Body of pancreas (tissue), 4 donors: Measurements from ENCODE around the gene CDKL1. TPM values are rescaled to one million over a fixed set of nuclear protein-coding genes. Genes with fewer than 3 reads are reported as not detected.

Experiments
- ATAC-seq: fragments of 150-250 bp; one replicate; pipeline ENCODE4 v1.9.1; 2016
- DNase-seq, 4 donors: peaks; one replicate each; pipeline ENCODE4 v3.0.0-alpha.2; 2019
- H3K27ac ChIP-seq, 4 donors: fragments of 200-600 bp; sonication (generic); 1 replicate in 3 of 4; 2 replicates in 1 of 4; pipeline versions ENCODE4 v1.5.1 to v1.6.1; 2016 to 2019; ENCODE audit warnings: mild to moderate bottlenecking in 1 of 4, mixed read lengths in 1 of 4, moderate library complexity in 1 of 4
- H3K27me3 ChIP-seq, 2 donors: fragments of 200-600 bp; sonication (generic); one replicate each; pipeline ENCODE4 v1.6.0; 2016; ENCODE audit warnings: mild to moderate bottlenecking in 1 of 2
- H3K36me3 ChIP-seq, 2 donors: fragments of 200-600 bp; sonication (generic); replicated peaks in 1 of 2; 2 replicates each; pipeline ENCODE4 v1.5.1; 2016; ENCODE audit warnings: low read depth in 2 of 2; ENCODE audit not compliant: insufficient read depth in 1 of 2
- H3K4me1 ChIP-seq: fragments of 200-600 bp; sonication (generic); one replicate; pipeline ENCODE4 v1.6.0; 2016
- H3K4me3 ChIP-seq, 2 donors: fragments of 200-600 bp; sonication (generic); 1 replicate in 1 of 2; 2 replicates in 1 of 2; pipeline ENCODE4 v1.5.1; 2016 to 2019
- H3K9me3 ChIP-seq, 3 donors: fragments of 200-600 bp; sonication (generic); 1 replicate in 2 of 3; 2 replicates in 1 of 3; pipeline ENCODE4 v1.5.1; 2016
- CTCF ChIP-seq, 7 experiments: fragments of 450-650 bp in 4 of 7; fragments of 200-600 bp in 3 of 7; sonication (generic) in 3 of 7; IDR thresholded peaks; one replicate each; pipeline ENCODE4 v1.5.1; 2016 to 2019; ENCODE audit warnings: antibody characterized with exemption in 7 of 7
- POLR2A ChIP-seq, 3 donors: fragments of 450-650 bp; IDR thresholded peaks; one replicate each; pipeline ENCODE4 v1.6.1; 2016; ENCODE audit warnings: antibody characterized with exemption in 3 of 3, mild to moderate bottlenecking in 2 of 3
- WGBS, 2 donors: methylation state at CpG; one replicate each; pipeline ENCODE4 v1.1.5; 2017; 5-methylcytosine and 5-hydroxymethylcytosine counted together
- intact Hi-C: fragments of 100-400 bp; cut with DNase I; formaldehyde crosslinking; loops from one replicate; pipeline ENCODE4 v1.15.1; 2023
- total RNA-seq, 2 donors: library from RNA; depleted of rRNA; stranded (reverse); fragments of >200 nt; gene quantifications; one replicate each; pipeline ENCODE4 v1.1.0, GENCODE V29; 2016

Gene CDKL1
- total RNA-seq, 2 donors from 2014 or later = 6.2 to 7.3 TPM

GRCh38 chr14:50348933-50349332 is 47.7 kb downstream of the CDKL1 start:
- no peak overlapping the region for H3K27ac ChIP-seq
- no peak overlapping the region for H3K4me3 ChIP-seq
- H3K9me3 ChIP-seq = no peaks in the 10 kb centered on the region
- DNase-seq = no peak
- no peaks in the 10 kb centered on the region for H3K27me3 ChIP-seq
- no peaks in the 10 kb centered on the region for H3K36me3 ChIP-seq
- H3K4me1 ChIP-seq = peaks cover 5% of the 10 kb centered on the region
- intact Hi-C loops = no loop called here
- no peak for ATAC-seq
- no peak for TF ChIP-seq POLR2A (IDR thresholded peaks at IDR 0.05)
- no peak for TF ChIP-seq CTCF (IDR thresholded peaks at IDR 0.05)

GRCh38 chr14:50347521-50347920 is 49.2 kb downstream of the CDKL1 start:
- Histone ChIP-seq H3K9me3 (no peaks in the 10 kb centered on the region), H3K27ac (no peak overlapping the region), H3K4me3 (no peak overlapping the region), H3K27me3 (no peaks in the 10 kb centered on the region), H3K4me1 (peaks cover 8% of the 10 kb centered on the region), H3K36me3 (no peaks in the 10 kb centered on the region)
- DNase-seq (peak in 3 of 4 donors; percentile 27 to 28 (median 28)), ATAC-seq (peak; percentile 60)
- intact Hi-C loops = no loop called here
- 0 to 87% methylated on average over 1 of the region's 1 CpG for WGBS, 2 donors
- TF ChIP-seq CTCF (IDR thresholded peaks at IDR 0.05) (no peak), POLR2A (IDR thresholded peaks at IDR 0.05) (no peak)

GRCh38 chr14:50345846-50346422 is 50.7 kb downstream of the CDKL1 start:
- DNase-seq = no peak
- peaks cover 9% of the 10 kb centered on the region for H3K4me1 ChIP-seq
- TF ChIP-seq POLR2A (IDR thresholded peaks at IDR 0.05) (no peak), CTCF (IDR thresholded peaks at IDR 0.05) (no peak)
- no peaks in the 10 kb centered on the region for H3K36me3 ChIP-seq
- no peaks in the 10 kb centered on the region for H3K9me3 ChIP-seq
- H3K27me3 ChIP-seq = no peaks in the 10 kb centered on the region
- intact Hi-C loops = no loop called here
- 51 to 58% methylated on average over 6 of the region's 6 CpGs for WGBS, 2 donors
- H3K4me3 ChIP-seq = no peak overlapping the region
- H3K27ac ChIP-seq = no peak overlapping the region
- ATAC-seq = no peak

- WGBS, 2 donors = 64 to 70% methylated on average over 4 of the region's 4 CpGs
- no peak for TF ChIP-seq CTCF (IDR thresholded peaks at IDR 0.05)
- no peak for TF ChIP-seq POLR2A (IDR thresholded peaks at IDR 0.05)
- H3K4me3 ChIP-seq = no peak overlapping the region
- intact Hi-C loops = no loop called here
- no peaks in the 10 kb centered on the region for H3K9me3 ChIP-seq
- no peak overlapping the region for H3K27ac ChIP-seq
- no peak for DNase-seq
- H3K4me1 ChIP-seq = peaks cover 9% of the 10 kb centered on the region
- ATAC-seq = no peak
- no peaks in the 10 kb centered on the region for H3K27me3 ChIP-seq
- H3K36me3 ChIP-seq = no peaks in the 10 kb centered on the region
Measured at GRCh38 chr14:50344876-50345563, 51.7 kb downstream of the CDKL1 start.
